Head of caudate nucleus (tissue), 42 donors: ENCODE measurements around the gene GPR143.

Experiments used
- DNase-seq, 42 donors: peaks; one replicate each; pipeline versions ENCODE4 v3.0.0 to v3.0.0-alpha.2; 2020 to 2021; ENCODE audit warnings: mixed read lengths in 7 of 42
- intact Hi-C: fragments of 100-400 bp; cut with DNase I; formaldehyde crosslinking; loops from one replicate; pipeline ENCODE4 v1.15.0; 2022

Gene GPR143

DNA sequence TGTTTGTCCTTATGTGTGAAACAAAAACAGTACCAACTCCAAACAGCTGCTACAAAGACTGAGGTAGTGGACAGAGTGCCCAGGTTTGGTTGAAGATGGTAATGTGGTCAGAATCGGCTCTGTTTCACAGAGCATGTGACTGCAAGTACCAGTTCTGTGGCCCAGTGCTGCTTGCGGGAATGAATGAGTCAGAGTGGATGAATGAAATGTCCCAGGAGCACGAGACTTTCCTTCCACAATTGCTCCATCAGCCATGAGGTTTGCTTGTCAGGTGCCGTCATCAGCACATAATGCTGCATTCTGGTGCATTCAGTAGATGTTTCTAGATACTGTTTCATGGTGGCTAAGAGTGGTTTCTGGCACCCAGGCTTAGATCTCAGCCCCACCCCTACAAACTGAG, 84.2 kb downstream of the GPR143 start:
- intact Hi-C loops, result no loop called here
- no peak for DNase-seq

DNA sequence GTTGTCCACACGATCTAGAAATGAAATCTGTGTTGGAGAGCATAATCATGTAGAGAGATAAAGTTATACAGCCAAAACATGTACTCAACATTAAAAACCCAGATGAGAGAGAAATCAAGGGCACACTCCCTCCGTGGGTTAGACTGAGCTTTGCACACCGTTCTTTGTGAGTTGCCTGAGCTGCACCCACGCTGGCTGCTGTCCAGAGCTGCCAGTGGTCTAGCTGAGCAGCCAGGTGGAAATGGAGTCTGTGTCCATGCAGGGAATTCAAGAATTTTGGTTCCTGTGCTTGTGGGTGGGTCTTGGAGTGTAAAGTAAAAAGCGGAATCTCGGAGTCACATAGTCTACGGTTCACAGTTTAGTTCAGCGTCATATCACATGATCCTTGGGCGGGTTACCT, 84.6 kb downstream of the GPR143 start:
- no peak for DNase-seq
- intact Hi-C loops, result no loop called here

DNA sequence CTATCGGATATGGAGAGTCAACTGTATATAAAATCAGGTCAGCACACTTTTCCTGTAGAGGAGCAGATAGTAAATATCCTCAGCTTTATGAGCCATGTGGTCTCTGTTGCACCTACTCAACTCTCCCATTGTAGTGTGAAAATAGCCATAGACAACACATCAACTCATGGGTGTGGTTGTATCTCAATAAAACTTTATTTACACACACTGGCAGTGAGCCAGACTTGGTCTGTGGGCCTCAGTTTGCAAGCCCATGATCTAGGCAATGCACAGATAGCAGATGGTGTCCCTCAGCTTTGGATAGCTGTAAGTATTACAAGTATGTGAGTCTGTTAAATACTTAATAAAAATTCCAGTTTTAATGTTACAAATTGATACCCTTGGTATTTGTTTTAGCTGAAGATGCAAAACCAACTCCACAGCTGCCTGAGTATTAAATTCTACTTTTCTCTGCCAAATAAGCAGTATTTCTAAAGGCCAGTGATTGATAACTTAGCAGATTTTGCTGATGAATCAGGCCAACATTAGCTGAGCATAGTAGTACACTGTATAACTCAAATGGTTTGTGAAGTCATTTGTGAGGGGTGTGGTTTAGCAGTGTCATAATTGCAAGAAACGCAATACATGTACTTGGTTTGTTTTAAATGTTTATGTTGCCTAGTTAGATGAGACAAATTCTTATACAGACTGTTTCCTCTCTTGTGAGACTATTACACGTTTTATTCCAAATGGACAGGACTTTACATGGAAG, 87.3 kb downstream of the GPR143 start:
- intact Hi-C loops, result no loop called here
- DNase-seq, result no peak

- no peak for DNase-seq
- intact Hi-C loops, result no loop called here
These were observed 88.4 kb downstream of the GPR143 start for GRCh38 chrX:9677098-9677739.

DNA sequence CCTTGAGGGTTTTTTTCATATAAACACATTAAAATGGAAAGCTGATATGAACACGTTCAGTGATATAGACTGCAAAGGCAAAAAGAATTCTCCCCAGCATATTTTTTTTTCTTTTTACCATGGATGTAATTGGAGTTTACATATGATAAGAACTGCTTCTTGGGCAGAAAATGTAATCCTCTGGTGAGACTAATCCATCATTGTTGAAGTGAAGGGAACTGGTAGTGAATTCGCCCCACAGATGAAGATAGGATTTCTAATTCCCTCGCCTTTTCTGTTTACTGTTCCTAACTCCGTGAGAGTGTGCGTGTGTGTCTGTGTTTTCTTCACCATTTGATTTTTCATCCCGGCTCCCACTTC, 88.9 kb downstream of the GPR143 start:
- no peak for DNase-seq
- intact Hi-C loops, result no loop called here

- intact Hi-C loops, result no loop called here
- no peak for DNase-seq
These were observed 89.3 kb downstream of the GPR143 start for GRCh38 chrX:9676306-9676705.
